ENCODE data around the gene RHBDF2. TPM values are rescaled to one million over a fixed set of nuclear protein-coding genes. Genes with fewer than 3 reads are reported as not detected.

RHBDF2 gene
- total RNA-seq, 1 donor from 2014 or later, result 8.7 TPM

GRCh38 chr17:76479515-76480060, 21.6 kb downstream of the RHBDF2 start:
- DNase-seq, result no peak

GRCh38 chr17:76478730-76479514, 22.3 kb downstream of the RHBDF2 start:
- no peak for DNase-seq

- DNase-seq, result no peak
Measured at GRCh38 chr17:76478097-76478496, 23.1 kb downstream of the RHBDF2 start.

- no peak for DNase-seq
Measured at GRCh38 chr17:76477576-76477975, 23.6 kb downstream of the RHBDF2 start.

GRCh38 chr17:76476736-76477135, 24.5 kb downstream of the RHBDF2 start:
- no peak for DNase-seq

GRCh38 chr17:76475302-76475701, 25.9 kb downstream of the RHBDF2 start:
- no peak for DNase-seq

- DNase-seq, result no peak
Measured at GRCh38 chr17:76474894-76475293, 26.3 kb downstream of the RHBDF2 start.

GRCh38 chr17:76474238-76474637, 27.0 kb downstream of the RHBDF2 start:
- DNase-seq, result no peak

- no peak for DNase-seq
Measured at GRCh38 chr17:76473541-76473985, 27.7 kb downstream of the RHBDF2 start.

GRCh38 chr17:76472726-76473125, 28.5 kb downstream of the RHBDF2 start:
- no peak for DNase-seq

- DNase-seq, result no peak
Measured at GRCh38 chr17:76472258-76472645, 29.0 kb downstream of the RHBDF2 start.

GRCh38 chr17:76471498-76472257, 29.5 kb downstream of the RHBDF2 start:
- DNase-seq, result no peak

GRCh38 chr17:76469991-76470739, 31.1 kb downstream of the RHBDF2 start:
- no peak for DNase-seq

GRCh38 chr17:76469076-76469990, 31.9 kb downstream of the RHBDF2 start:
- no peak for DNase-seq

- no peak for DNase-seq
Measured at GRCh38 chr17:76468634-76469010, 32.6 kb downstream of the RHBDF2 start.

- DNase-seq, result no peak
Measured at GRCh38 chr17:76467809-76468633, 33.2 kb downstream of the RHBDF2 start.

- peak; percentile 61 for DNase-seq
Measured at GRCh38 chr17:76467366-76467765, 33.9 kb downstream of the RHBDF2 start, which contains the start of gene AANAT. TSS of gene AANAT (plus strand) at chr17:76467603. CDS start at chr17:76468747, 1,144 bp downstream.

GRCh38 chr17:76466775-76467130, 34.5 kb downstream of the RHBDF2 start:
- DNase-seq, result no peak

GRCh38 chr17:76462556-76463290, 38.5 kb downstream of the RHBDF2 start:
- no peak for DNase-seq
